Stimulated activated CD8-positive, alpha-beta memory T cell treated with anti-CD3 and anti-CD28 coated beads, Interleukin-15, amount 100 ng/mL, for 1 hour (primary cell): ENCODE data around the gene DARS1.
"Not testable (repeated sequence)": the region's sequence is repeated elsewhere in the genome, so short reads cannot be mapped to it uniquely, and the experiment has no call there.

Experiments used
- DNase-seq: peaks from one replicate; pipeline ENCODE4 v3.0.0-alpha.2; 2020; ENCODE audit warnings: low read depth

Gene DARS1

DNA sequence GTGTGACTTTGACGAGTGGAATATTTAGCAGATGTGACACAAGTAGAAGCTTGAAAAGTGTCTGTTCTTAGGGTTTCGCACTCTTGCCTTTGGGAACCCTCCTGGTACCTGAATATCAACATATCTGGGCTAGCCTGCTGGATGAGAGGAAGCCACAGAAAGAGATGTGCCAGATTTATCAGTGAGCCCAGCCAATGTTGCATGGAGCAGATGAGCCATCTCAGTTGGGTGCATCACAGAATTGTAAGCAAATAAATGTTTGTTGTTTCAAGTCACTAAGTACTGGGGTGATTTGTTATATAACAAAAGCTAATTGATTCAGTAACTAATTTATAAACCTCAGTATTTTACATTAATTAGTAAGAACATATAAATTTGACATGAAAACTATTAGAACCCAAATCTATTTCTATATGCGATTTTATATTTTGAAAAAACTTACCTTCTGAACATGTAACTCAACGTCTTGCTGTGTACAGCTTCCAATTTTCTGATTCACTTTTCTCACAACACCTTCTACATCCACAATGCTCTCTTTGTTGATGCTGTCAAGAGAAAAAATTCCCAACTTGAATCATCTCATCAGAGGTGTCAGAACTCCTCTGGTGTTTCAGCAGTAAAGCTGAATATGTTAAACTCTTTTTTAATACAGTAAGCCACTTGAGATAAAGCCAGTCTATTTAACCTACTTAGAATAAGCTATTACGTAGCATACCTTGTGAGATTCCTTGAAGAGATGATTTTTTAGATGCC lies 42.3 kb downstream of the DARS1 start:
- DNase-seq = no peak

- no peak for DNase-seq
Observed at GRCh38 chr2:135936524-135936923, 48.9 kb downstream of the DARS1 start.

DNA sequence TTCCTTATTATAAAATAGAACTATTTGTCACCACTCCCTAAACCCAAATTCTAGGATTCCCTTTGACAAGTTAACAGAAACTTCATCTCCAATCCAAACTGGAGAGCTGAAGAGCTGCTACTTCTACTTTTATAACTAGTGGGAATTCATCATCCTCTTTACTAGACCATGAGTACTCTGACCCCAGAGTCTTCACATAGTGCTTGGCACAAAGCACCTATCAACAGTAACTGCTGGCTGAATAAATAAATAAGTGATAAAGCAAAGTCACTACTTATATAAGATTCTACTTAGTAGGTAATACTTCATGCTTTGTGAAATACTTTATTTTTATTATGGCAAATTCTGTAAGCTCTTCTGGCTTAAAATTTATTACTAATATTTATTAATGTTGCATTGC lies 49.5 kb downstream of the DARS1 start:
- no peak for DNase-seq

DNA sequence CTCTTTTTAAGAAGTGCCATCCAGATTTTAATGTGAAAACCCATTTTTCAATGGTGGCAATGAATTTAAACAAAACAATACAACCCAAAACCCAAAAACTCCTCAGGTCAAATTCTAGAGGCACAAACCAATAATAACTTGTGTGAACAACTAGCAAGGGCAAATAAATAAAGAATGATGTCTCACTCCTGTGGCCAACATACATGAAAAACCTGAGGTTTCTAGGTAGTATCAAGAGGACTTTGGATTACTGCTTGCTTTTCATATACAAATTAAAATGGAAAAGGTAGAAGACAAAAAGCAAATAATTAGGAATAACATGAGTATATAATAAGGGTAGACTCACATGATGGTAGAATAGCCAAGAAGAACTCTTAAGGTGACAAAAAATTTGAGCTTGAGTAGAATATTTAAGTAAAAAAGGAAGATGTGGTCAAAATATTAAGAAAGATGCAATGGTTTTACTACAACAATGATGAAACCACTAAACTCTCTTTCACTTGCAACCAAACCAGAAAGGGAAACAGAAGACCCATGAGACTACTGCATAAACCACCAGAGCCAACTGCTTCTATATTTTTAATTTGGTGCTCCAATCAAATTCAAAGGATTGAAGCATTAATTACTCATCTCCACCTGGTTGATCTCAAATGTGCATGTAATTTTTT lies 53.5 kb downstream of the DARS1 start:
- no peak for DNase-seq

DNA sequence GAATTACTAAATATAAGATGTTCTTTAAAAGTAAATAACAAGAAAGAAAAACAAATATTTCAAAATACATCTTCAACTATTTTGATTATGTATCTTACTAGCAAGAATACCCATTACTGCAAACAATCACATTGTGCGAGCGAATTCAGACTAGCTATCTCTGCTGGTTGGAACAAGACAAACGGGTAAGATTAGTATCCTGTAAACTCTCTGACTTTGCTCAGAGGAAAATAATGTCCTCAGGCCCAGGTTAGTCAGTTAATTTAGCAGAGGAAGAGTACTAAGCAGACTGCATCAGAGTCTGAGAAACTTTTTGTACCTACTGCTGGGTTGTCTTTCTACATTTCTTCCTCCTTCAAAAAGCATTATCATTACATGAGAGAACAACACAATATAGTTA lies 58.8 kb downstream of the DARS1 start:
- DNase-seq = no peak

DNA sequence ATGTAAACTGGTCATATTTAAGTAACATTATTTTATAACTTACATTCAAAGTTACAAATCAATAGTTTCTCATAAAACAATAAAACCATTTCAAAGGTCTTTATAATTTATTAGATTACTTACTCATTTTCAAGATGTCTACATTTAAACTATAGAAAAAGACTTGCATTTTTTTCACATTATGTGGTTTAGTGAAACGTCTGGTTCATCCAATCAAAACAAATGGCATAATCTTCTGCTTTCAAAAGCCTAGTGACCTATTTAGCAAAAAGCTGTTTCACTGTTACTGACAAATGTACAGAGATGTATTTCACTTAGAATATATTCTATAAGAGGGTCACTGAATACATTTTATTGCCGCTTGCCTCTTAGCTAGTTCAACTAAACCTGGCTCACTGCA lies 59.9 kb downstream of the DARS1 start:
- DNase-seq = no peak

- DNase-seq = no peak
Observed at GRCh38 chr2:135916207-135916606, 69.2 kb downstream of the DARS1 start.

- DNase-seq = no peak
Observed at GRCh38 chr2:135914485-135914884, 70.9 kb downstream of the DARS1 start.

DNA sequence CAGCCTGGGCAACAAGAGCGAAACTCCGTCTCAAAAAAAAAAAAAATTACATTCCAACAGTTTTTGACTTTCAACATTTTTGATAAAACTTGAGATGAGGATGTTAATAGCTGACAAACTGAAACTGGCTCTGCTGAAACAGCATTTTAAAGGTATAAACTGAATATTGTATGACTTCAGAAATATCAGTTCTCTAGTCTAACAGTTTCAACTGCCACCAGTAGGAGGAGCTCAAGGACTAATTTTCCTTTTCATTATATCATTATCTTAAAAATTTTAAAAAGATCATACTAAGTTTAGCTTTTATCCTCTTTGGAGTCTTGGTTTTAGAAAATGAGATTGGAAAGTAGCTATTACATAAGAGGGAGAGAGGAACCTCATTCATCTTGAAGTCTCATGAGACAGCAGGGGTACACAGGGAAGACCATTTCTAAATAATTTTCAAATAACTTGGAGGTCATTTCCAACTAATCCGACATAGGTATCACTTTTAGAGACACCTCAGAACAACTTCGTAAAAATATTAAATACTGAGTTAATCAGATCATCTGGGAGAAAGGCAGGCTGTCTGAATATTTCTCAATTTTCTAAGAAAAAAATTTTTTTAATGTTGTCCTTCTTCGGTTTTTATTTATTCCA lies 71.6 kb downstream of the DARS1 start:
- DNase-seq = peak; percentile 6

GRCh38 chr2:135909976-135910375 lies 75.5 kb downstream of the DARS1 start:
- no peak for DNase-seq

GRCh38 chr2:135905679-135906078 lies 79.7 kb downstream of the DARS1 start:
- no peak for DNase-seq

GRCh38 chr2:135904341-135904989 lies 81.0 kb downstream of the DARS1 start:
- DNase-seq = no peak

- no peak for DNase-seq
Observed at GRCh38 chr2:135903650-135904049, 81.8 kb downstream of the DARS1 start.

DNA sequence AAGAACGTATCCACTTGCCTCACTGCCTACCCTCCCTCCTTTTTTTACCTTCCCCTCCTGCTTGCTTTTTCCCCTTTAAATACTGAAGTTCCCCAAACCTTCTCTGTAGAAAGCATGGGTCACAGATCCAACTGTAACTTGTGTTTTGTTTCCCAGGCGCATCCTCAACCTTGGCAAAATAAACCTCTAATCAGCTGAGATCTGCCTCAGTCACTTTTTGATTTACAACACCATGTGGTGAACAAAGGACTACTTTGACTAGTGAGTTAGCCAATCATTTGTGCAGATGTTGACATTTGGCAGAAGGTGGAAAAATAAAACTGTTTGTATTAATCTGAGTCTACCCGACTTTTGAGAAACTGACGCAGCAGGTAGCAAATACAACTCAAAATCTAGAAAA lies 85.9 kb downstream of the DARS1 start:
- DNase-seq = no peak

DNA sequence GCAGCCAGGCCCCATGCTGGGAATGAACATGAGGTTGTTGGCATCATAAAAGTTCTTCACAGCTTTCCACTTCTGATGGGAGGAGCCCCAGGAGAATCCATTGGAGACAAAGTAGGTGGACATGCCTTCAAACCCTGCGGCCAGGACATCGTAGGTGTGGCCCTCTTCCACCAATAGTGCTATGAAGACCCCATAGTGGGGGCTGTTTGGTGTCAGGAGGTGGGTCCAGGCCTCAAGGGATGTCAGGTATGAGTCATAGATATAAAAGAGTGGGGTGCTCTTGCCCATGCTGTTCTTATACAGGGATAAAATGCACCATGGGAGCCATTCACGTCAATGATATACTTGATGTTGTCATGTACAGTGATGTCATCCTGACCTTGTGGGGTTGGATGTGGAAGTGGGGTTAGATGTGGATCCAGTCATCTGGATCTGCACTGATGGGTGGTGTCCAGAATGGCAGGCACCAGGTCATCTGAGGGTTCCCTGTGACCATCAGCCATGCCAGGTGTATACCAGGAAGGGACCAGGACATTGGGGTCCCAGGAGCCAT lies 87.1 kb downstream of the DARS1 start:
- DNase-seq = no peak

- DNase-seq = no peak
Observed at GRCh38 chr2:135894930-135895329, 90.5 kb downstream of the DARS1 start.

GRCh38 chr2:135893374-135893794 lies 92.0 kb downstream of the DARS1 start:
- no peak for DNase-seq

DNA sequence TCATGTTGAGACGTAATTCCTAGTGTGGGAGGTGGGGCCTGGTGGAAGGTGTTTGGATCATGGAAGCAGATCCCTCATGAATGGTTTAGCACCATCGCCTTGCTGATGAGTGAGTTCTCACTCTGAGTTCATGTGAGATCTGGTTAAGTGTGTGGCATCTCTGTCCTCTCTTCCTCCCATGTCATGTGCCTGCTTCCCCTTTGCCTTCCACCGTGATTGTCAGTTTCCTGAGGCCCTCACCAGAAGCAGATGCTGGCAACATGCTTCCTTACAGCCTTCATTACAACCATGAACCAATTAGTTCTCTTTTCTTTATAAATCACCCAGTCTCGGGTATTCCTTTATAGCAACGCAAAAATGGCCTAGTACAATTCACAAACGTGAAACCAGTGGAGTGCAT lies 94.6 kb downstream of the DARS1 start:
- DNase-seq = no peak

DNA sequence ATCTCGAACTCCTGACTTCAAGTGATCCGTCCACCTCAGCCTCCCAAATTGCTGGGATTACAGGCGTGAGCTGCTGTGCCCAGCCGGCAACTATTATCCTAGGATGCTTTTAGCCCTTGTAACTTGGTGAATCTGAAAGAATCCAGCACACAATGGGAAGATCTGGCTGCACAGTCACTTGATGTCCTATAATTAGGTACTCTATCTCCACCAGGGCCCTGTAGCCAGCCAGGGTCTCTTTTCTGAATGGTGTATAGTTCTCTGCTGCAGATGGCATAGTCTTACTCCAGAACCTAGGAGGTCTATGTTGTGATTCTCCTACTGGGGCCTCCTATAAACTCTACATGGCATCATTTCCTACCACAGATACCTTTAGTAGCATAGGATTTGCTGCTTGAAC lies 95.3 kb downstream of the DARS1 start:
- no peak for DNase-seq

DNA sequence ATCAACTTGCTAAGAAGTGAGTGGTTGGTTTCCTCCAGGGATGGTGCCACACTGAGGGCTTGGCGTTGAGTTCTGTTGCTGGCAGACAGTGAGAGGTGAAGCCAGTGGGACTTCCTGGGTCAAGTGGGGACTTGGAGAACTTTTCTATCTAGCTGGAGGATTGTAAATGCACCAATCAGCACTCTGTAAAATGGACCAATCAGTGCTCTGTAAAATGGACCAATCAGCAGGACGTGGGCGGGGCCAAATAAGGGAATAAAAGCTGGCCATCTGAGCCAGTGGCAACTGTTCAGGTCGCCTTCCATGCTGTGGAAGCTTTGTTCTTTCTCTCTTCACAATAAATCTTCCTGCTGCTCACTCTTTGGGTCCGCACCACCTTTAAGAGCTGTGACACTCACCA lies 96.8 kb downstream of the DARS1 start:
- not testable (repeated sequence) for DNase-seq

DNA sequence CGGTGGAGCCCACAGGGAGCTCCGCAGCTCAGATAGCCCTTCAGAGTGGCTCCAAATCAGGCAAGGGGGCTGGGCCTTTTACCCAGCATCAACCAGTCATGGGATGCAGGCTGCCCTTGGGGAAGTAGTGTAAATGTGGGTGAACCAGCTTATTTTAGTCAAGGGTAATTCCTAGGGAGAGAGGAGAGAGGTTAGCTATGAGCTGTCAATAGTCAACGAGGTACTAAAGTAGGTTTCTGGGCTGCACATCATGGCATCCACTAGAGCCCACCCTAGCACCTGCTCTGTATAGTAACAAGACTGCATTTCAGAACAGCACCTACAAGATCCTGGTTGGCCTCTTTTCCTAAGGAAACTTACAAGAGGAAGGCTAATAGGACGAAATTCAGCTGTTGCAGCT lies 99.7 kb downstream of the DARS1 start:
- no peak for DNase-seq

- no peak for DNase-seq
Observed at GRCh38 chr2:135882415-135882814, 103.0 kb downstream of the DARS1 start.

- not testable (repeated sequence) for DNase-seq
Observed at GRCh38 chr2:135876770-135877169, 108.7 kb downstream of the DARS1 start.
